Smooth muscle cell (in vitro differentiated cells): ENCODE results near the gene PRLR. TPM values are rescaled to one million over a fixed set of nuclear protein-coding genes. Genes with fewer than 3 reads are reported as not detected.

Experiments
- DNase-seq: peaks from one replicate; lab custom pipeline; 2025; ENCODE audit not compliant: unreplicated experiment; lab: John Stamatoyannopoulos, UW
- H2AFZ ChIP-seq: fragments of 200-600 bp; sonication (generic); 2 replicates; pipeline ENCODE4 v1.6.0; 2016; ENCODE audit warnings: antibody characterized with exemption, low read depth, mild to moderate bottlenecking
- H3F3A ChIP-seq: fragments of 200-600 bp; sonication (generic); 2 replicates; pipeline ENCODE4 v1.6.0; 2017; ENCODE audit warnings: antibody characterized with exemption, low read depth
- H3K27ac ChIP-seq: fragments of 200-600 bp; sonication (generic); 2 replicates; pipeline ENCODE4 v1.5.1; 2016; ENCODE audit warnings: low read depth, mild to moderate bottlenecking
- H3K27me3 ChIP-seq: fragments of 200-600 bp; sonication (generic); 2 replicates; pipeline ENCODE4 v1.6.1; 2016; ENCODE audit warnings: low read depth, mild to moderate bottlenecking
- H3K36me3 ChIP-seq: fragments of 200-600 bp; sonication (generic); 2 replicates; pipeline ENCODE4 v1.5.1; 2016; ENCODE audit warnings: low read depth
- H3K4me1 ChIP-seq: fragments of 200-600 bp; sonication (generic); 2 replicates; pipeline ENCODE4 v1.5.1; 2016; ENCODE audit warnings: low read depth
- H3K4me2 ChIP-seq: fragments of 200-600 bp; sonication (generic); 2 replicates; pipeline ENCODE4 v1.6.0; 2016; ENCODE audit warnings: mild to moderate bottlenecking
- H3K4me3 ChIP-seq: fragments of 200-600 bp; sonication (generic); 2 replicates; pipeline ENCODE4 v1.5.1; 2016; ENCODE audit warnings: mild to moderate bottlenecking
- H3K79me2 ChIP-seq: fragments of 200-600 bp; sonication (generic); 2 replicates; pipeline ENCODE4 v1.6.0; 2016; ENCODE audit warnings: low read depth, mild to moderate bottlenecking
- H3K9ac ChIP-seq: fragments of 200-600 bp; sonication (generic); 2 replicates; pipeline ENCODE4 v1.6.0; 2016; ENCODE audit warnings: low read depth
- H3K9me3 ChIP-seq: fragments of 200-600 bp; sonication (generic); replicated peaks from 2 replicates; pipeline ENCODE4 v1.5.1; 2016; ENCODE audit warnings: low read depth
- H4K20me1 ChIP-seq: fragments of 200-600 bp; sonication (generic); 2 replicates; pipeline ENCODE4 v1.6.0; 2016; ENCODE audit warnings: low read depth
- CTCF ChIP-seq: fragments of 200-600 bp; sonication (generic); IDR thresholded peaks from 2 replicates; pipeline ENCODE4 v1.5.1; 2017; ENCODE audit warnings: borderline replicate concordance, mild to moderate bottlenecking, antibody characterized with exemption; ENCODE audit not compliant: insufficient read depth, poor library complexity, severe bottlenecking
- WGBS: methylation state at CpG from one replicate; pipeline ENCODE4 v1.1.7; 2016; ENCODE audit warnings: low lambda C conversion rate; 5-methylcytosine and 5-hydroxymethylcytosine counted together
- polyA plus RNA-seq: library from polyadenylated mRNA; unstranded; fragments of >200 nt; fragmentation: Nextera tagmentation; extraction: Ambion mirVana; gene quantifications from 2 replicates; pipeline ENCODE4 v1.2.1, GENCODE V29; 2016
- total RNA-seq: library from RNA; depleted of rRNA; stranded (reverse); fragments of >200 nt; gene quantifications from 2 replicates; pipeline ENCODE4 v1.2.3, GENCODE V29; 2014

Gene PRLR
- total RNA-seq (19.0 and 47.4 TPM in 2 replicates), polyA plus RNA-seq (2.3 and 8.6 TPM in 2 replicates)

GRCh38 chr5:35230038-35230611 lies at the start of gene PRLR:
Gene PRLR, minus strand, starts transcription at chr5:35230487. Its CDS starts 140,867 bp downstream, at chr5:35089620.
- WGBS: 2% methylated on average over 39 of the region's 42 CpGs
- H3K27ac ChIP-seq: no peak within 1 kb of the TSS
- no peaks in the 10 kb centered on the region for H3K36me3 ChIP-seq
- H3K9me3 ChIP-seq: no peaks in the 10 kb centered on the region
- peak within 1 kb of the TSS; percentile 69 for H3K4me3 ChIP-seq
- no peak for TF ChIP-seq CTCF
- peak; percentile 8 for DNase-seq
- H2AFZ ChIP-seq: peak within 1 kb of the TSS; percentile 80
- no peaks in the 10 kb centered on the region for H4K20me1 ChIP-seq
- no peaks in the 10 kb centered on the region for H3K4me1 ChIP-seq
- H3K9ac ChIP-seq: peak within 1 kb of the TSS; percentile 28
- H3K79me2 ChIP-seq: no peaks in the 10 kb centered on the region
- H3K27me3 ChIP-seq: no peaks in the 10 kb centered on the region
- H3K4me2 ChIP-seq: peak within 1 kb of the TSS; percentile 96
- no peaks in the 10 kb centered on the region for H3F3A ChIP-seq

- Histone ChIP-seq H3F3A (no peaks in the 10 kb centered on the region), H4K20me1 (no peaks in the 10 kb centered on the region), H3K79me2 (no peaks in the 10 kb centered on the region), H2AFZ (no peak overlapping the region), H3K9me3 (no peaks in the 10 kb centered on the region), H3K4me1 (no peaks in the 10 kb centered on the region), H3K27ac (no peak overlapping the region), H3K36me3 (no peaks in the 10 kb centered on the region), H3K9ac (no peak overlapping the region), H3K27me3 (no peaks in the 10 kb centered on the region), H3K4me3 (no peak overlapping the region), H3K4me2 (no peak overlapping the region)
- WGBS: 55% methylated on average over 2 of the region's 2 CpGs
- TF ChIP-seq CTCF: no peak
- no peak for DNase-seq
Measured at GRCh38 chr5:35274839-35275509, 44.7 kb upstream of the PRLR start.

GRCh38 chr5:35269006-35269405 lies 38.7 kb upstream of the PRLR start:
- H4K20me1 ChIP-seq: no peaks in the 10 kb centered on the region
- WGBS: 93% methylated on average over 1 of the region's 1 CpG

More at GRCh38 chr5:35269006-35269405, 38.7 kb upstream of the PRLR start:
- Histone ChIP-seq H3K4me2 (no peak overlapping the region), H3K36me3 (no peaks in the 10 kb centered on the region), H3K4me3 (no peak overlapping the region), H3K9ac (no peak overlapping the region), H3K27me3 (no peaks in the 10 kb centered on the region), H3K9me3 (no peaks in the 10 kb centered on the region), H3K4me1 (no peaks in the 10 kb centered on the region), H3K79me2 (no peaks in the 10 kb centered on the region), H2AFZ (no peak overlapping the region), H3F3A (no peaks in the 10 kb centered on the region), H3K27ac (no peak overlapping the region)
- DNase-seq: no peak
- TF ChIP-seq CTCF: no peak
